ENCODE results near the gene VPS36. TPM values are rescaled to one million over a fixed set of nuclear protein-coding genes. Genes with fewer than 3 reads are reported as not detected.
A peak's percentile ranks its signal among the peaks of the same experiment; 100 is the strongest.

The VPS36 gene
- total and polyA plus RNA-seq, 10 of the 15 experiments (the other 5 are each of a cell fraction or from before 2014, with no cell fraction given): 10.3 to 29.0 (median 23.9) TPM

GRCh38 chr13:52454820-52455676, 4.6 kb upstream of the VPS36 start, which contains the start of gene CKAP2 (continued):
- TF ChIP-seq SMAD1 (IDR thresholded peaks at IDR 0.05; ENCODE audit: low read depth, partially characterized antibody) (peak; percentile 53), TARDBP (IDR thresholded peaks at IDR 0.05; ENCODE audit: borderline replicate concordance) (no peak), ZBTB4 (CRISPR knock-in tag; IDR thresholded peaks at IDR 0.05) (no peak), CHD1 (IDR thresholded peaks at IDR 0.05; ENCODE audit: low read depth, low read length) (no peak), MTA2 (IDR thresholded peaks at IDR 0.05; ENCODE audit: low read depth) (peak; percentile 90), REST (IDR thresholded peaks at IDR 0.05; ENCODE audit: low read depth, low read length) (no peak), GABPA (IDR thresholded peaks at IDR 0.05; ENCODE audit: low read depth) (no peak), CHD2 (IDR thresholded peaks at IDR 0.05; ENCODE audit: borderline replicate concordance, low read depth, low read length) (peak; percentile 56; the same call in 1 of the 2 replicates), ATF2 (IDR thresholded peaks at IDR 0.05; ENCODE audit: low read length) (no peak; the same call in 1 of the 2 replicates), USF2 (IDR thresholded peaks at IDR 0.05; ENCODE audit: borderline replicate concordance, low read depth, low read length) (no peak), ATF7 (IDR thresholded peaks at IDR 0.05; ENCODE audit: low read depth) (peak; percentile 63; the same call in 1 of the 2 replicates), NFYB (IDR thresholded peaks at IDR 0.05; ENCODE audit: insufficient read depth, low read depth, low read length) (peak; percentile 98), HCFC1 (IDR thresholded peaks at IDR 0.05; ENCODE audit: low read length) (no peak), SREBF1 (IDR thresholded peaks at IDR 0.05; ENCODE audit: low read length) (no peak), EZH2 (IDR thresholded peaks at IDR 0.05; ENCODE audit: borderline replicate concordance, control insufficient read depth, low read depth, low read length) (no peak), NR2C1 (IDR thresholded peaks at IDR 0.05) (peak; percentile 50; the same call in 1 of the 2 replicates), IKZF2 (IDR thresholded peaks at IDR 0.05) (peak; percentile 79 to 85; a peak in 3 of 4 replicates), TCF7 (IDR thresholded peaks at IDR 0.05; ENCODE audit: borderline replicate concordance) (no peak), HSF1 (IDR thresholded peaks at IDR 0.05; ENCODE audit: low read depth, low read length) (no peak)

All from GM12878 (cell line).